ENCODE measurements around the gene KCNK13.

DNA sequence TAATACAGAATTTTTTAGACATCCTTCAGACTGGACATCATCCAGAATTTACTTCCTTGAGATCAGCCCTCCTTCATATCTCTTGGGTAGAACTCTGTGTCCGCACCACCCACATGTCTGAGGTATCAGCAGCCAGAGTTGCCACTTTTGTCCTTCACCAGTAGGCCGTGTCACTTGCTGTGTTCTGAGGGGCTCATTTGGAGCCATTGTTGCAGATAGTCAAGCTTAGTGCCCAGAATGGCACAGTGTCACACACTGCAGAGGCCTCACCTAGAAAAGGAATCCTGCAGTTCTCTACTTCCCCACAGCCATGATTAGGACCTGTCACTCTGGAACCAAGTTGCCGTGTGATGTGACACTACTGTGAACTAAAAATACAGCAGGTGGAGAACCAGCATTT lies 36.9 kb upstream of the KCNK13 start:
- TF ChIP-seq, protein P1, sequence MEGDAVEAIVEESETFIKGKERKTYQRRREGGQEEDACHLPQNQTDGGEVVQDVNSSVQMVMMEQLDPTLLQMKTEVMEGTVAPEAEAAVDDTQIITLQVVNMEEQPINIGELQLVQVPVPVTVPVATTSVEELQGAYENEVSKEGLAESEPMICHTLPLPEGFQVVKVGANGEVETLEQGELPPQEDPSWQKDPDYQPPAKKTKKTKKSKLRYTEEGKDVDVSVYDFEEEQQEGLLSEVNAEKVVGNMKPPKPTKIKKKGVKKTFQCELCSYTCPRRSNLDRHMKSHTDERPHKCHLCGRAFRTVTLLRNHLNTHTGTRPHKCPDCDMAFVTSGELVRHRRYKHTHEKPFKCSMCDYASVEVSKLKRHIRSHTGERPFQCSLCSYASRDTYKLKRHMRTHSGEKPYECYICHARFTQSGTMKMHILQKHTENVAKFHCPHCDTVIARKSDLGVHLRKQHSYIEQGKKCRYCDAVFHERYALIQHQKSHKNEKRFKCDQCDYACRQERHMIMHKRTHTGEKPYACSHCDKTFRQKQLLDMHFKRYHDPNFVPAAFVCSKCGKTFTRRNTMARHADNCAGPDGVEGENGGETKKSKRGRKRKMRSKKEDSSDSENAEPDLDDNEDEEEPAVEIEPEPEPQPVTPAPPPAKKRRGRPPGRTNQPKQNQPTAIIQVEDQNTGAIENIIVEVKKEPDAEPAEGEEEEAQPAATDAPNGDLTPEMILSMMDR (optimal IDR thresholded peaks at IDR 0.05 in 1 of 3, IDR thresholded peaks at IDR 0.05 in 1 of 3, conservative IDR thresholded peaks at IDR 0.05 in 1 of 3; ENCODE audit: extremely low read depth in 1 of 3, insufficient read depth in 2 of 3, low read length in 3 of 3), result no peak
- no peak for TF ChIP-seq EZH2 (IDR thresholded peaks at IDR 0.05; ENCODE audit: low read length)
